Naive thymus-derived CD4-positive, alpha-beta T cell (primary cell): ENCODE measurements around the gene FAM3B. TPM values are rescaled to one million over a fixed set of nuclear protein-coding genes. Genes with fewer than 3 reads are reported as not detected.

ENCODE experiments used
- ATAC-seq: fragments of 150-1000 bp; cut with Tn5 transposase; 2 replicates; pipeline ENCODE4 v1.10.0; 2021; ENCODE audit warnings: mild to moderate bottlenecking, moderate library complexity
- CTCF ChIA-PET: fragments of 350-600 bp; sonication (Branson Sonifier 250); formaldehyde crosslinking; loops from one replicate; lab custom pipeline; 2021; ENCODE audit warnings: antibody characterized with exemption; lab: Charles Lee
- POLR2A ChIA-PET: fragments of 350-600 bp; sonication (Branson Sonifier 250); formaldehyde crosslinking; loops from one replicate; lab custom pipeline; 2021; ENCODE audit warnings: antibody characterized with exemption, inconsistent platforms; lab: Charles Lee
- DNase-seq, 9 donors: peaks; one replicate each; pipeline versions ENCODE4 v3.0.0 to v3.0.0-alpha.2; 2020 to 2022; ENCODE audit warnings: mixed read lengths in 1 of 9
- H3K27ac ChIP-seq: one replicate; pipeline ENCODE4 v1.7.0; 2013; ENCODE audit warnings: mild to moderate bottlenecking, low read depth, low read length, moderate library complexity
- H3K27me3 ChIP-seq, 2 donors: one replicate each; pipeline ENCODE4 v1.7.0; 2013; ENCODE audit warnings: low read length in 2 of 2, mild to moderate bottlenecking in 2 of 2, moderate library complexity in 2 of 2; ENCODE audit not compliant: control insufficient read depth in 2 of 2, insufficient read depth in 2 of 2
- H3K36me3 ChIP-seq, 3 experiments: 1 replicate in 2 of 3; 2 replicates in 1 of 3; pipeline ENCODE4 v1.7.0; 2013; ENCODE audit warnings: low read length in 3 of 3, mild to moderate bottlenecking in 3 of 3, moderate library complexity in 1 of 3; ENCODE audit not compliant: insufficient read depth in 3 of 3, control insufficient read depth in 2 of 3
- H3K4me1 ChIP-seq, 2 donors: one replicate each; pipeline ENCODE4 v1.7.0; 2013; ENCODE audit warnings: low read length in 2 of 2, mild to moderate bottlenecking in 2 of 2, moderate library complexity in 1 of 2; ENCODE audit not compliant: control insufficient read depth in 2 of 2, insufficient read depth in 2 of 2
- H3K4me3 ChIP-seq: 2 replicates; pipeline ENCODE4 v1.7.0; 2013; ENCODE audit warnings: mild to moderate bottlenecking, low read length
- H3K9me3 ChIP-seq, 3 experiments: 1 replicate in 2 of 3; 2 replicates in 1 of 3; pipeline ENCODE4 v1.7.0; 2013; ENCODE audit warnings: low read length in 3 of 3; ENCODE audit not compliant: control insufficient read depth in 2 of 3
- H3K27ac Mint-ChIP-seq, 9 donors: one replicate each; pipeline ENCODE4 v1.8.0; 2020 to 2022; ENCODE audit warnings: mixed read lengths in 9 of 9, mild to moderate bottlenecking in 8 of 9, moderate library complexity in 5 of 9, inconsistent platforms in 2 of 9
- H3K27me3 Mint-ChIP-seq, 5 donors: one replicate each; pipeline ENCODE4 v1.8.0; 2021 to 2022; ENCODE audit warnings: mixed read lengths in 5 of 5, mild to moderate bottlenecking in 1 of 5
- H3K36me3 Mint-ChIP-seq, 5 donors: one replicate each; pipeline ENCODE4 v1.8.0; 2020 to 2022; ENCODE audit warnings: mixed read lengths in 5 of 5, mild to moderate bottlenecking in 3 of 5, inconsistent platforms in 1 of 5
- H3K4me1 Mint-ChIP-seq, 7 donors: one replicate each; pipeline ENCODE4 v1.8.0; 2020 to 2022; ENCODE audit warnings: mixed read lengths in 7 of 7, mild to moderate bottlenecking in 3 of 7, inconsistent platforms in 1 of 7
- H3K4me3 Mint-ChIP-seq, 10 donors: one replicate each; pipeline ENCODE4 v1.8.0; 2020 to 2022; ENCODE audit warnings: mild to moderate bottlenecking in 10 of 10, mixed read lengths in 10 of 10, moderate library complexity in 6 of 10, inconsistent platforms in 2 of 10
- H3K9me3 Mint-ChIP-seq, 11 donors: one replicate each; pipeline ENCODE4 v1.8.0; 2020 to 2022; ENCODE audit warnings: mixed read lengths in 11 of 11, mild to moderate bottlenecking in 4 of 11, inconsistent platforms in 1 of 11, moderate library complexity in 1 of 11
- intact Hi-C, 2 donors: fragments of 100-400 bp; cut with micrococcal nuclease; formaldehyde crosslinking; loops; one replicate each; pipeline ENCODE4 v1.15.1; 2023
- polyA plus RNA-seq, 2 donors: library from polyadenylated mRNA; unstranded; fragments of 300-500 nt; fragmentation: Illumina TruSeq; gene quantifications; one replicate each; pipeline ENCODE4 v1.2.3, GENCODE V29; 2021
- total RNA-seq, 6 experiments: library from RNA in 5 of 6; stranded (reverse) in 5 of 6; gene quantifications; 1 replicate in 5 of 6; 2 replicates in 1 of 6; pipeline ENCODE4 v1.2.3 and lab custom pipeline; 2021 to 2026

FAM3B gene
- total and polyA plus RNA-seq, 7 experiments from 2014 or later, result not detected

DNA sequence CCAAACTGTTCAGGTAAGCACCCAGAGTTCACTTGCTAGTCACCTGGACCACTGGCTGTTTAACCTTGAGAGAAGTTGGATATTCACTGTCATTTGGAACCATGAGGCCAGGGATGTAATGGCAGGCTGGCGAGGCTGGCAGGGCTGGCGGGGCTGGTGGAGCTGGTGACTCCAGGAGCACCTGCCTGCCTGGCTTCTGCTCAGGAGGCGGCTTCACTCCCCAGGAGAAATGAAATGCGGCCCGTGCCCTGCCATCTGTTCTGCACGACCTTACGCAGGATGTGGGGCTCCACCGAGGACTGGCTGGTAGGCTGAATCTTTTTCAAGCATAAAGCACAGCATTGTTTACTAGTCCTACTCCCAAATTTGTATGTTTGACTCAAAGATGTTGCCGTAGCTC is 86.7 kb downstream of the FAM3B start:
- Histone ChIP-seq H3K27ac (no peak overlapping the region), H3K9me3 (no peaks in the 10 kb centered on the region), H3K4me3 (no peak overlapping the region), H3K36me3 (peaks cover 3 to 92% (median 35%) of the 10 kb centered on the region in 3 experiments), H3K4me1 (no peaks in the 10 kb centered on the region), H3K27me3 (no peaks in the 10 kb centered on the region)
- Mint-ChIP-seq H3K36me3 (peaks cover 27 to 85% (median 67%) of the 10 kb centered on the region in 5 donors), H3K9me3 (peaks cover 0 to 2% (median 0%) of the 10 kb centered on the region in 11 donors), H3K4me1 (peaks cover 0 to 4% (median 0%) of the 10 kb centered on the region in 7 donors), H3K4me3 (no peak overlapping the region), H3K27ac (no peak overlapping the region), H3K27me3 (no peaks in the 10 kb centered on the region)
- no peak for DNase-seq
- ATAC-seq, result no peak
- ChIA-PET POLR2A (no interaction called here), CTCF (no interaction called here)
- intact Hi-C loops, result no loop called here

DNA sequence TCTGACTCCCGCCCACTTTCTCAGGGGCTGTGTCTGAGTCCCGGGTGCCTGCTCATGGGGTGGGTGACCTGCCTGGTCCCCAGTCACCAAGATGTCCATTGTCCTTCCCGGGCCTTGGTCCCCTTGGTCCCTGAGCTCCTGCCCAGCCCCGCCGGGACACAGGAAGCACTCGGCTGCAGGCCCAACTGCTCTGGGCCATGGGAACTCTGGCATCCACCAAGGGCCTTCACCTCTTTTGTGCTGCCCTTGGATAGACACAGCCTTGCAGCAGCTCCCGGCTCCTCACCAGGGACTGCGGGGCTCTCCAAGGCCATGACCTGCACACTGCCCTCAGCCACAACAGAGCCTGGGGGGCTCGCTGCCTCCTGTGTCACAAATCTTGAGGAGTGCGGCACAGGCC is 87.4 kb downstream of the FAM3B start:
- peaks cover 34 to 85% (median 69%) of the 10 kb centered on the region in 5 donors for H3K36me3 Mint-ChIP-seq
- ChIA-PET POLR2A (no interaction called here), CTCF (no interaction called here)
- no peak overlapping the region for H3K4me3 ChIP-seq
- no peak overlapping the region for H3K27ac Mint-ChIP-seq
- no peaks in the 10 kb centered on the region for H3K9me3 ChIP-seq
- peaks cover 7 to 92% (median 29%) of the 10 kb centered on the region in 3 experiments for H3K36me3 ChIP-seq
- intact Hi-C loops, result no loop called here
- H3K4me3 Mint-ChIP-seq, result no peak overlapping the region
- DNase-seq, result no peak
- H3K27ac ChIP-seq, result no peak overlapping the region
- H3K27me3 ChIP-seq, result no peaks in the 10 kb centered on the region
- peaks cover 0 to 6% (median 0%) of the 10 kb centered on the region in 11 donors for H3K9me3 Mint-ChIP-seq
- peaks cover 0 to 4% (median 0%) of the 10 kb centered on the region in 7 donors for H3K4me1 Mint-ChIP-seq
- ATAC-seq, result no peak
- H3K4me1 ChIP-seq, result no peaks in the 10 kb centered on the region
- H3K27me3 Mint-ChIP-seq, result no peaks in the 10 kb centered on the region

DNA sequence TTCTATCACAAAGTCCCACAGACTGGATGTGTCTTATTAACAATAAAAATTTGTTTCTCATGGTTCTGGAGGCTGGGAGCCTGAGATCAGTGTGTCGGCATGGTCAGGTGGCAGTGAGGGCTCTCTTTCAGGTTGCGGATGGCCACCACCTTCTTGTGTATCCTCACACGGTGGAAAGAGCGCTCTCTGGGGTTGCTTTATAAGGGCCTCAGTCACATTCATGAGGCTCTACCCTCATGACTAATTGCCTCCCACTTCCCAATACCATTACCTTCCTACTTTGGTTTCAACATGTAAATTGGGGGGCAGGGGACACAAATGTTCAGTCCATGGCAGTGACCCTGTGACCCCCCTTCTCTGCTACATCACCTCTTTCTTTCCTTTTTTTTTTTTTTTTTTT is 88.7 kb downstream of the FAM3B start:
- Histone ChIP-seq H3K27ac (no peak overlapping the region), H3K36me3 (peaks cover 11 to 92% (median 24%) of the 10 kb centered on the region in 3 experiments), H3K27me3 (no peaks in the 10 kb centered on the region), H3K4me1 (no peaks in the 10 kb centered on the region), H3K4me3 (no peak overlapping the region), H3K9me3 (no peaks in the 10 kb centered on the region)
- H3K4me3 Mint-ChIP-seq, result no peak overlapping the region
- H3K36me3 Mint-ChIP-seq, result peaks cover 44 to 85% (median 72%) of the 10 kb centered on the region in 5 donors
- peaks cover 0 to 12% (median 2%) of the 10 kb centered on the region in 11 donors for H3K9me3 Mint-ChIP-seq
- no peak for DNase-seq
- peaks cover 0 to 4% (median 0%) of the 10 kb centered on the region in 7 donors for H3K4me1 Mint-ChIP-seq
- POLR2A ChIA-PET, result no interaction called here
- intact Hi-C loops, result no loop called here
- ATAC-seq, result no peak
- no peak overlapping the region for H3K27ac Mint-ChIP-seq
- no peaks in the 10 kb centered on the region for H3K27me3 Mint-ChIP-seq
- CTCF ChIA-PET, result no interaction called here

DNA sequence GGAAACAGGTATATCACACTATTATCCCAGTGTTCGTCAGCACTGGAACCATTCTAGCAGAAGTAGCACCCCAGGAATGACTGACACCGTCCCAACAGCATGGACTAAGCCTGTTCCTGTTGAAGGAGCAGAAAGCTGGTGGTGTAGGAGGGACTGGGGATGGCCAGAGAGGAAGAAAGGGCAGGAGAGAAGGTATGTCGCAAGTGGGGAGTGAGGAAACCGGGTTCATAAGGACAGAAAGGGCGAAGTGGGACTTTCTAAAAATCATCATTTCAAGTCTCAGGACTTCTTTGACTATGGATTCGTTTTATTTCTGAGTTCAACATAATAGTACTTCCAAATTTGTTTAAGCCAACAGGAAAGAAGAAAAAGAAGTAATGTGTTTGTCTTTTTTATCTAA is 89.7 kb downstream of the FAM3B start:
- ChIA-PET CTCF (no interaction called here), POLR2A (no interaction called here)
- H3K27me3 Mint-ChIP-seq, result no peaks in the 10 kb centered on the region
- peaks cover 0 to 8% (median 2%) of the 10 kb centered on the region in 7 donors for H3K4me1 Mint-ChIP-seq
- no peaks in the 10 kb centered on the region for H3K27me3 ChIP-seq
- no peak for DNase-seq
- H3K4me3 Mint-ChIP-seq, result no peak overlapping the region
- H3K36me3 Mint-ChIP-seq, result peaks cover 44 to 85% (median 72%) of the 10 kb centered on the region in 5 donors
- H3K4me3 ChIP-seq, result no peak overlapping the region
- intact Hi-C loops, result no loop called here
- H3K27ac Mint-ChIP-seq, result peak overlapping the region in 3 of 9 donors; percentile 13 to 70 (median 51)
- peaks cover 0 to 20% (median 2%) of the 10 kb centered on the region in 11 donors for H3K9me3 Mint-ChIP-seq
- no peak overlapping the region for H3K27ac ChIP-seq
- ATAC-seq, result peak; percentile 38
- H3K4me1 ChIP-seq, result no peaks in the 10 kb centered on the region
- peaks cover 0 to 2% (median 0%) of the 10 kb centered on the region in 3 experiments for H3K9me3 ChIP-seq
- H3K36me3 ChIP-seq, result peaks cover 11 to 91% (median 24%) of the 10 kb centered on the region in 3 experiments

Other genes with a start within 250 kb of the FAM3B start
- gene BACE2, start 148.6 kb upstream of the FAM3B start, total RNA-seq, result 1 to 10 TPM in 3 of 5 experiments, under 1 TPM in 1, not detected in 1; 0.03 to 3.6 (median 1.3) TPM
- gene BACE2, start 148.6 kb upstream of the FAM3B start, polyA plus RNA-seq, result 1 to 10 TPM in 1 of 2 donors, under 1 TPM in 1; 0.21 to 1.0 TPM
- 100 to 1,000 TPM in 3 of 5 experiments, 10 to 100 TPM in 2; 84.8 to 116 (median 100) TPM for gene MX2, start 45.2 kb downstream of the FAM3B start, total RNA-seq
- 10 to 100 TPM; 46.7 to 49.5 TPM for gene MX2, start 45.2 kb downstream of the FAM3B start, polyA plus RNA-seq
- gene MX1, start 109.4 kb downstream of the FAM3B start, total RNA-seq, result 100 to 1,000 TPM in 1 of 5 experiments, 10 to 100 TPM in 4; 67.6 to 384 (median 74.5) TPM
- 10 to 100 TPM; 50.2 to 79.8 TPM for gene MX1, start 109.4 kb downstream of the FAM3B start, polyA plus RNA-seq
- gene TMPRSS2, start 191.4 kb downstream of the FAM3B start, total RNA-seq, result not detected
- gene TMPRSS2, start 191.4 kb downstream of the FAM3B start, polyA plus RNA-seq, result not detected